Stimulated activated CD8-positive, alpha-beta memory T cell treated with anti-CD3 and anti-CD28 coated beads, Interleukin-7, amount 100 ng/mL, for 48 hours (primary cell): ENCODE results near the gene ADH1C.

ENCODE experiments used
- DNase-seq, 2 donors: peaks; one replicate each; pipeline ENCODE4 v3.0.0-alpha.2; 2020; ENCODE audit warnings: low read depth in 1 of 2; ENCODE audit errors: extremely low read depth in 1 of 2

Gene ADH1C

GRCh38 chr4:99305638-99306400 lies 46.7 kb downstream of the ADH1C start:
- no peak for DNase-seq

GRCh38 chr4:99301376-99302164 lies 51.0 kb downstream of the ADH1C start:
- no peak for DNase-seq

GRCh38 chr4:99300934-99301333 lies 51.6 kb downstream of the ADH1C start:
- no peak for DNase-seq

GRCh38 chr4:99293357-99293756 lies 59.2 kb downstream of the ADH1C start:
- DNase-seq = no peak

GRCh38 chr4:99290848-99291786 lies 61.4 kb downstream of the ADH1C start, which contains the start of gene ADH1A:
Gene ADH1A (minus strand): TSS chr4:99290985. CDS start chr4:99290914, 71 bp downstream.
- DNase-seq = no peak
